ENCODE results near the gene PPP1R27. TPM values are rescaled to one million over a fixed set of nuclear protein-coding genes. Genes with fewer than 3 reads are reported as not detected.

PPP1R27 gene
- polyA plus RNA-seq, 3 donors: 0.17 to 0.26 TPM; not detected in 1

DNA sequence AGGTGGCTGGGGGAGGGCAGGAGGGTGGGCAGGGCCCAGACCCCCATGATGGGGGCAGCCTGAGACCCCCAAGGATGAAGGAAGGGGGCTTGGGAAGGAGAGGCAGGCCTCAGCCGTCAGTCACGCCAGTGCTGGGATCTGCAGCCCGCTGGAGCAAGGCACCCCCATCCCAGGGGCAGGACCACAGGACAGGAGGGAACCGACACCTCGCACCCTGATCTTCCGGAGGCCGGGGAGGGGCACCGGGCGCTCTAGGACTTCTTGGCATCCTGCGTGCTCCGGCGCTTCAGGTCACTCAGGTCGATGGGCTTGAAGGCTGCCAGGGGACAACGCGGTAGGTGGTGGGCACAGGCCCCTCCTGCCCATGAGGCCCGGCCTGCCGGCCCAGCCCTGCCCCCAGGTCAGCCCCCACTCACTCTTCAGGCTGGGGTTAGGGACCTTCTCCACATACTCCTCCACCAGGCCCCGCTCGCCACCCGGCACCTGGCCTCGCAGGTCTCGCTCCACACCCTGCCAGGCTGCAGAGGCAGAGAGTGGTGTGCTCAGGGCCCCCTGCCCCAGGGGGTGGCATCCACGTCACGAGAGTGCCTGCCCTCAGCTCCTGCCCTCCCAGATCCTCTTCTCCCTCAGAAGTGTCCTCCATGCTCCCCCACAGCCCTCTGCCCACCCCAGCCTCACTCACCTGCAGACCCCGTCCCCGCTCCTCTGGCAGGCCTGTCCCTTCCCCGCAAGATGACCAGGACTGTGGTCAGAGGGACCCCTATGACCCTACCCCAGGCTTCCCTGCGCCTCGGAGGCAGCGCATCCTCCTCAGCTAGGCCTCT, 11.6 kb downstream of the PPP1R27 start:
- DNase-seq (ENCODE audit: low read depth in 3 of 3, low spot score in 2 of 3): no peak

DNA sequence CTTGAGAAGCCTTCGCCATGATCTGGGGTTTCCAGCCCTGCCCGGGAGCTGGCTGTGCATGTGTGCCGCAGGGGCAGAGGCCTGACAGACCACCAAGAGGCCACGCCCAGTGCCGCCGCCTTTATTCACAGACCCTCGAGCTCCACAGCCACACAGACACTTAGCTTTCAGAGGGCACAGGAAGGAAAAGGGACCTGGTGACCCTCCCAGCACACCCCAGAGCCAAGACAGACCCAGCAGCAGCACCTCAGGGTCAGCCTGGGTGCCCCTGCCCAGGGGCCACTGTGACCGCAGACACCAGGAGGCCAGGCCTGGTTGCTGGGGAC, 12.6 kb downstream of the PPP1R27 start:
- no peak for DNase-seq (ENCODE audit: low read depth in 3 of 3, low spot score in 2 of 3)

DNA sequence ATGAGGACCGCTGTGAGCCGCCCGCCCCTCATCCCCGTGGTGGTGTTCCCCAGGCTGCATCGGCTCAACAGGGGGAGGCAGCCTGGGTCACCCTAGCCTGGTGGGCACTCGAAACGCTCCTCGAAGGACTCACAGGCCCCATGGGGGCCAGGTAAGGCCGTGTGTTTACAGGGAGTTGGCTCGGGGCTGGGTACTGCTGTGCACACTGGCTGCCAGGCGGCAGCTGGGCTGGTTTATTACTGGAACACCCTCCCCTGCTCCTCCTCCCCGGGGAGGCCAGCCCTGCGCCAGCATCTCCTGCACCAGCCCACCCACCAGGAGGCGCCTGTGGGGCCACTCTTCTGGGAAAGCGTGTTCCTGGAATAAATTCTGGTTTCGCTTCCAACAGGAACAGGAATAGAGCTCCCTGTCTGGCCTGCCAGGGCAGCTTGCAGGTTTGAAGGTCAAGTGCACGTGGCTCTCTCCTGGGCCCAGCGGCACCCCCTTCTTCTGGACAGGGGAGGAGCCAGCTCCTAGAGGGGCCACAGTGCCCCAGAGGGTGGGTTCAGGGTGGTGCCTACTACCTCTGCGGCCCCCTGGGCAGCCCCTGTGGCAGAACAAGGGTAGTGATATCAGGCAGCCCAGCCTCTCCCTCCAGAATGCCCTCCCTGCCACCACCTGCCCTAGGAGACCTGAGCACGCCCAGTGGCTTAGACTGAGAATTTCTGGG, 13.1 kb downstream of the PPP1R27 start:
- no peak for DNase-seq (ENCODE audit: low read depth in 3 of 3, low spot score in 2 of 3)

DNA sequence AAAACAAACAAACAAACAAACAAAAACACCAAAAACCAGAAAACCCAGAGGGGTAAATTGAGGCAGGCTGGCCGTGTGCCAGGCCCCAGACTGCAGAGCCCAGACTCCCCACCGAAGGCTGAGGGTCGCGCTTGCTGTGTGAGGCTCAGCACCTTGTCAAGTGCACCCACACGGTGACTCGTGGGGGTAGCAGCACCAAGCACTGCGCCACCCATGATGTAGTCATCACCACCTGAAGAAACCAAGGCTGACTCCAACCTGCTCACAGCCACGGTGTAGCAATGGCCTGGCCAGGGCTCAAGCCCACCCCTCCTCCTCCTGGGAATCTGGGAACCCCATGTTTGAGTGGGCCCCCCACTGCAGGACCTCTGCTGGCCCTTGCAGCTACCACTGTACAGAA, 13.7 kb downstream of the PPP1R27 start:
- DNase-seq (ENCODE audit: low read depth in 3 of 3, low spot score in 2 of 3): no peak

DNA sequence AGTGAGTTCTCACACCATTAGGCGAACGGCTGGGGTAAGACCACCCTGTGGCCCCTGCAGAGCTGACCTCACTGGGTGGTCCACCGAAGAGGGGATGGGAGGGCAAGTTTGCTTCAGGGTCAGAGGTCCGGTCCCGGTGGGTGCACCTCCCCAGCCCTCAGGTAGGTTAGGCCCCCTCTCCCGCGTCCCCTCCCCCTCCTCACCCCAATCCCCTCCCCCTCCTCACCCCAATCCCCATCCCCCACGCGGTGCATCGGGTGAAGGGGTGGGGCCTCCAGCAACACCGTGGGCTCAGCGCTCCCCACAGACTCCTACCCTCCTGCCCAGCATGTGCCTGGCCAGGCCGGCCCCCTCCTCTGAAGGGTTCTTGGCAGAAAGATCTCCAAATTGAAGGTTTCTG, 15.1 kb downstream of the PPP1R27 start:
- no peak for DNase-seq (ENCODE audit: low read depth in 3 of 3, low spot score in 2 of 3)

DNA sequence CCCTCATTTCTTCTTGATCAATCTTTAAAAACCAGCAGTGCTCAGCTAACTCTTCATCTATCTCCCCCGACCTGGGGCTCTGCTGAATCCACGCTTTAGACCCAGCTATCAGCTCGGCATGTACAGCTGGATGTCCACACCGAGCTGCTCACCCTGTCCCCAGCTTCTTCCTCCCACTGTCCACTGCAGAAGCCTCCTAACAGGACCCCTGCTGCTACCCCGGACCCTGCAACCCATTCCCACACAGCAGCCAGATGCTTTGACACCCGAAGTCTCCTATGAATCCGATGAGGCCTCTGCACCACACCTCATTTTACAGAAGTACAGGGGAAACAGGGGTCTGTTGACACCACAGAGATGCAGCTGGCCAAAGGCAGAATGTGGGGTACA, 17.1 kb downstream of the PPP1R27 start:
- DNase-seq (ENCODE audit: low read depth in 3 of 3, low spot score in 2 of 3): no peak

DNA sequence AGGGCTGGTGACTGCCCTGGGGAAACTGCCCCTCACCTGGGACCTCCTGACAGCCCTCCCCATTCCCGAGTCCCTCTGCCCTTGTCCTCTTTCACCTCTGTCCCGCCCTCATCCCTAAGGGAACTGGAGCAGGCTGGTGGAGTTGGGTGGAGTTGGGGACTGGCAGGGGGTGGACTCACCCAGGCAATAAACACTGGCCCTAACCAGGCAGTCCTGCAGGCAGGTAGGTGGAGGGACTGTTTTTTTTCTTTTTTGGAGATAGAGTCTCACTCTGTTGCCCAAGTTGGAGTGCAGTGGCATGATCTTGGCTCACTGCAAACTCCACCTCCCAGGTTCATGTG, 19.2 kb downstream of the PPP1R27 start:
- DNase-seq (ENCODE audit: low read depth in 3 of 3, low spot score in 2 of 3): no peak

DNA sequence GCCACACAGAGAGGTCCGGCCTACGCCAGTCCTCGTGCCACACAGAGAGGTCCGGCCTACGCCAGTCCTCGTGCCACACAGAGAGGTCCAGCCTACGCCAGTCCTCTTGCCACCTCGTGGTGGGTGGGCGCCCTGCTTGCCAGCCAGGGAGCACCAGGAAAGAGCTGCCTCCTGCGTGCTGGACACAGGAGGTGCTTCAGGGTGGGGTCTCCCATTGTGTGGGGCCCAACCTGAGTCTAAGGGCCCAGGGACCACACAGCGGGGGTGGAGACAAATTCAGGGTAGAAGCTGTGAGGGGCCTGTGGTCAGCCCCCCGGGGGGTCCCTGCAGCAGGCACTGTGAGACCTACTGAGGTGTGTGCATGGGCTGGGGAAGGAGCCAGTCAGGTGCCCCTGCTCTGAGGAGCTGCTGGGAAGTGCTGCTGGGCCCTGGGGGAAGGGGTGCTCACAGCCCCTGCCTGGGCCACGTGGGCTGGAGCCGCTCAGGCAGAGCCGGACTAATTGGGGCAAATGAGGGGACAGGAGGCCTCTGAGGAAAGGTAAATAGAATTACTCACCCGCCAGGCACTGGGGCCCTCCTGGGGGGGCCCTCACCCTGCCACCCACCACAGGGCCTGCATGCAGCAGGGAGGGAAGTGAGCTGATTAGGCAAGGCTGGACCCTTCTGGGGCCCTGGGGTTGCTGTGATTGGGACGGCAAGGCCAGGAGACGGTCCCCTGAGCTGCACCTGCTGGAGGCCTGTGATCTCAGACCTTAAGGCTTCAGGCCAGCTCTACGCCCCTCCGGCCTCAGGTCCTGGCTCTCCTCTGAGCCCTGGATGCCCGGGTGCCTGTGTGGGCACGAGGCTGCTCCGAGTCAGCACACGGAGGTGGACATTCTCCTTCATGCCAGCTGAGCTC, 19.9 kb downstream of the PPP1R27 start:
- DNase-seq (ENCODE audit: low read depth in 3 of 3, low spot score in 2 of 3): no peak

DNA sequence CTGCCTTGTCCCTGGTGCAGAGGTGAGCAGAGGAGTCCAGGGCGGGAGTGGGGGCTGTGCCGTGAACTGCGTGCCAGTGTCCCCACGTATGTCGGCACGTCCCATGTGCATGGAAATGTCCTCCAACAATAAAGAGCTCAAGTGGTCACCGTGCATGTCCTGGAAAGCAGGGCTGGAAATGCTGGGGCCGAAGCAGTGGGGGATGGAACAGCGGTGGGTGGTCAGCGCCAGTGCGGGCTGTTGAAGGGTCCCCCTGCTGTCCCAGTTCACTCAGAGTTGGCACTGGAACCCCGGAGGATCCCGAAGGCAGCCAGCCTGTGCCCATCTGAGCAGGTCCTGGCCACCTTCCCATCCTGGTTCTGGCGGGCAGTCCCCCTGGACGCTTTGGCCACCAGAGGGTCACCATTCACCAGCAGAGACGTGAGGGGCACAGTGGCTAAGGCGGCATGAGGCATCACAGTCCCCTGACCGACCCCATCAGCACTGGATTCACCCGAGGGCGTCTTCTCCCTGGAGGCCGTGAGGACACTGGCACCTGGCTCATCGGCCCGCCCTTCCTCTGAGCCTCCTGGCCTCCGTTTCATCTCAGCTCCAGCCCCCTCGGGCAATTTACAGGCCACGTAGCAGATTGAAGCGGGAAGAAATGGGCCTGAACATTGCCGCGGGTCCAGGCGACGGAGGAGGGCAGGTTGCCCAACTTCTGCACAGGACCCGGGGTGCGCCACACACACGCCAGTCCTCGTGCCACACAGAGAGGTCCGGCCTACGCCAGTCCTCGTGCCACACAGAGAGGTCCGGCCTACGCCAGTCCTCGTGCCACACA, 20.8 kb downstream of the PPP1R27 start:
- no peak for DNase-seq (ENCODE audit: low read depth in 3 of 3, low spot score in 2 of 3)

DNA sequence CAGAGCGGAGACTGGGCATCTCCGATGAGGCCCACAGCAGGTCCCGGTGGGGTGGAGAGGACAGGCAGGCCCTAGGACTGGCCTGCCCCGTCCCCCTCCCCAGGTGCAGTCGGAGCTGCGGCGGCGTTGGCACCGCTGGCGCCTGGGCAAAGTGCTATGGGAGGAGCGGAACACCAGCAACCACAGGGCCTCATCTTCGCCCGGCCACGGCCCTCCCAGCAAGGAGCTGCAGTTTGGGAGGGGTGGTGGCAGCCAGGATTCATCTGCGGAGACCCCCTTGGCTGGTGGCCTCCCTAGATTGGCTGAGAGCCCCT, 21.5 kb downstream of the PPP1R27 start:
- no peak for DNase-seq (ENCODE audit: low read depth in 3 of 3, low spot score in 2 of 3)

DNA sequence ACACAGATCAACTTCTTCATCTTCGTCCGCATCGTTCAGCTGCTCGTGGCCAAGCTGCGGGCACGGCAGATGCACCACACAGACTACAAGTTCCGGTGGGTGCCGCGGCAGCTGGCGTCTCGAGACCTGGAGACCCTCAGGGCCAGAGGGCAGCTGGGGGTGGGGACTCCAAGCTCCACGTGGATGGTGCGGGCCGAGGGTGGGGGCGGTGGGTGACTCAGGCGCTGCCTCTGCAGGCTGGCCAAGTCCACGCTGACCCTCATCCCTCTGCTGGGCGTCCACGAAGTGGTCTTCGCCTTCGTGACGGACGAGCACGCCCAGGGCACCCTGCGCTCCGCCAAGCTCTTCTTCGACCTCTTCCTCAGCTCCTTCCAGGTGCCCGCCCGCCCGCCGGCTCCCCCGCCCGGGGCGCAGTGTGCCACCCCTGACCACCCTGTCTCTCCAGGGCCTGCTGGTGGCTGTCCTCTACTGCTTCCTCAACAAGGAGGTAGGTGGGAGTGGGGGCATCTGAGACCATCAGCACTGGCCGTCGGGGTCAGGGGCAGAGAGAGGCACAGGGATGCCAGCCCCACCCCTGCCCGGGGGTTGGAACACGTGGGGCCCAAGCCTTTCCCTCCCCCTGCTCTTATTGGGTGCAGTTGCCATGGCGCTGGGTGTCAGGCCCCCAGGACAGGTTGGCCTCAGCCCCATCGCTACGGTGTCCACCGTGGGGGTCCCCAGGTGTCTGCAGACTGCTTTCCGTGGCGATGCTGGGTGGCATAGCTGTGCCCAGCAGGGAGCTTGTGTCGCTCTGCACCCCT, 22.1 kb downstream of the PPP1R27 start:
- no peak for DNase-seq (ENCODE audit: low read depth in 3 of 3, low spot score in 2 of 3)

DNA sequence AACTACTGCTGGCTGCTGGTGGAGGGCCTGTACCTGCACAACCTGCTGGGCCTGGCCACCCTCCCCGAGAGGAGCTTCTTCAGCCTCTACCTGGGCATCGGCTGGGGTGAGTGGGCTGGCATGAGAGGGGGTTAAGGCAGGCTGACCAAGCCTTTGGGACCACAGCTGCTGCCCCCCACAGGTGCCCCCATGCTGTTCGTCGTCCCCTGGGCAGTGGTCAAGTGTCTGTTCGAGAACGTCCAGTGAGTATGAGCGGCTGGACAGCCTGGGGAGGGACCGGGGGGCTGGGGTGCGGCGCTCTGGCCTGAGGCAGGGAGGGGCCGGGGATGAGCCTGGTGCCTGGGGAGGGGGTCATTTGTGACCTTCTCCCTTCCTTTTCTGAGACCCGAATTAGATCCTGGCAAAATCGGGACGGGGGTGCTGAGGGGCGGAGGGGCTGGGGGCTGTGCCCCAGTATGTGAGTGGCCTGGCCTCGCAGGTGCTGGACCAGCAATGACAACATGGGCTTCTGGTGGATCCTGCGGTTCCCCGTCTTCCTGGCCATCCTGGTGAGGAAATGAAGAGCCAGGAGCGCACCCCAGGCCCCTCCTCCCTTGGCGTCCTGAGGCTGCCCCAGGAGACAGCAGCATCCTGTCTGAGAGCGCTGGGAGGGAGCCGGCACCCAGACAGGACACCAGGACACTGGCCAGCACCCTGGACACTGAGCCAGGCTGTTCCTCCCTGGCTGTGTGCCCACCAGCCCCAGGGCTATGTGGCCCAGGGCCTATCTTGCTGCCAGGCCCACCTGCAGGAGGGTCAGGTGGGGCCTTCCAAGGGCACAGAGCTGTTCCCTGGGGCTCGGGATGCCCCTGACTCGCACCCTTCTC, 22.9 kb downstream of the PPP1R27 start:
- no peak for DNase-seq (ENCODE audit: low read depth in 3 of 3, low spot score in 2 of 3)

DNA sequence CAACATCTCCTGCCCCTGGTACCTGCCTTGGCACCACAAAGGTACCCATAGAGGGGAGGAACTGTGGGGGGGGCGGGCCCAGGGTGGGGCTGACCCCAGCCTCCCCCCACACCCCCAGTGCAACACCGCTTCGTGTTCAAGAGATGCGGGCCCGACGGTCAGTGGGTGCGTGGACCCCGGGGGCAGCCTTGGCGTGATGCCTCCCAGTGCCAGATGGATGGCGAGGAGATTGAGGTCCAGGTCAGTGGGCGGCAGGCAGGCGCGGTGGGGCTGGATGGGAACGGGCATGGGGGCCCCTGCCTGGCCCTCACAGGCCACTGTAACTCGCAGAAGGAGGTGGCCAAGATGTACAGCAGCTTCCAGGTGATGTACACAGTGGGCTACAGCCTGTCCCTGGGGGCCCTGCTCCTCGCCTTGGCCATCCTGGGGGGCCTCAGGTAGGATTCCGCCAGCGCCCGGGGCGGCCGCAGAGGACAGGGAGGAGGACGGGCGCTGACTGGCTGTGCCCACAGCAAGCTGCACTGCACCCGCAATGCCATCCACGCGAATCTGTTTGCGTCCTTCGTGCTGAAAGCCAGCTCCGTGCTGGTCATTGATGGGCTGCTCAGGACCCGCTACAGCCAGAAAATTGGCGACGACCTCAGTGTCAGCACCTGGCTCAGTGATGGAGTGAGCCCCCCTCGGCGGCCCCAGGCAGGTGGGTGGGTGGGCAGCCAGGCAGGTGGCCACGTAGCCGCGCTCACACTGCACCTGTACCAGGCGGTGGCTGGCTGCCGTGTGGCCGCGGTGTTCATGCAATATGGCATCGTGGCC, 23.8 kb downstream of the PPP1R27 start:
- DNase-seq (ENCODE audit: low read depth in 3 of 3, low spot score in 2 of 3): no peak

DNA sequence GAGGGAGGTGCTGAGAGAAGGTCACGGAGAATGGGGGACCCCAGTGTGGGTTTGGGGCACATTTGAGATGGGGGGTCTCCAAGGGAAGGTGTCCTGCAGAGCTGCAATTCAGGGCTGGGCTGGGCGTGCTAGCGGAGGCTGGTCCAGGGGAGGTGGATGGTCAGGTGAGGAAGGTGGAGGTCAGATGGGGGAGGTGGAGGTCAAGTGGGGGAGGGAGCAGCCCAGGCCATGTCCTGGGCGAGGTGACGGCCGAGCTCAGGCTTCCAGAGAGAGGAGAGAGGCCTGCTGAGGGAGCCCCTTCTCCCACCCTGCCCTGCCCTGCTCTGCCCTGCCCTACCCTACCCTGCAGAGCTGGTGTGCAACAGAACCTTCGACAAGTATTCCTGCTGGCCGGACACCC, 24.4 kb downstream of the PPP1R27 start:
- DNase-seq (ENCODE audit: low read depth in 3 of 3, low spot score in 2 of 3): no peak

DNA sequence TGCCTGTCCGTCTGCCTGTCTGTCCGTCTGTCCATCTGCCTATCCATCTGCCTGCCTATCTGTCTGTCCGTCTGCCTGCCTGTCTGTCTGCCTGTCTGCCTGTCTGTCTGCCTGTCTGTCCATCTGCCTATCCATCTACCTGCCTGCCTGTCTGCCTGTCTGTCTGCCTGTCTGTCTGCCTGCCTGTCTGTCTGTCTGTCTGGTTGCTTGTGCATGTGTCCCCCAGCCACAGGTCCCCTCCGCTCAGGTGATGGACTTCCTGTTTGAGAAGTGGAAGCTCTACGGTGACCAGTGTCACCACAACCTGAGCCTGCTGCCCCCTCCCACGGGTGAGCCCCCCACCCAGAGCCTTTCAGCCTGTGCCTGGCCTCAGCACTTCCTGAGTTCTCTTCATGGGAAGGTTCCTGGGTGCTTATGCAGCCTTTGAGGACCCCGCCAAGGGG, 25.3 kb downstream of the PPP1R27 start:
- DNase-seq (ENCODE audit: low read depth in 3 of 3, low spot score in 2 of 3): no peak

DNA sequence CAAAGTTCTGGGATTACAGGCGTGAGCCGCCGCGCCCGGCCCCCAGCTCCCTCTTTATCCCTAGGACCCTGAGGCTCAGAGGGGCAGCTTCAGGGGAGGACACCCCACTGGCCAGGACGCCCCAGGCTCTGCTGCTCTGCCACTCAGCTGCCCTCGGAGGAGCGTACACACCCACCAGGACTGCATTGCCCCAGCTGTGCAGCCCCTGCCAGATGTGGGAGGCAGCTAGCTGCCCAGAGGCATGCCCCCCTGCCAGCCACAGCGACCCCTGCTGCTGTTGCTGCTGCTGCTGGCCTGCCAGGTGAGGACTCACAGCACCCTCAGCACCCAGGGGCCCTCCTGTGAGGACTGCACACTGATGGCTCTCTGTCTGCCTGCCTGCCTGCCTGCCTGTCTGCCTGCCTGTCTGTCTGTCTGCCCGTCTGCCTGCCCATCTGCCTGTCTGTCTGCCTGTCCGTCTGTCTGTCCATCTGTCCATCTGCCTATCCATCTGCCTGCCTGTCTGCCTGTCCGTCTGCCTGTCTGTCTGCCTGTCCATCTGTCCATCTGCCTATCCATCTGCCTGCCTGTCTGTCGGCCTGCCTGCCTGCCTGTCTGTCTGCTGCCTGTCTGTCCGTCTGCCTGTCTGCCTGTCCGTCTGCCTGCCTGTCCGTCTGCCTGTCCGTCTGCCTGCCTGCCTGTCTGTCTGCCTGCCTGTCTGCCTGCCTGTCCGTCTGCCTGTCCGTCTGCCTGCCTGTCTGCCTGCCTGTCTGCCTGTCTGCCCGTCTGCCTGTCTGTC, 25.9 kb downstream of the PPP1R27 start:
- DNase-seq (ENCODE audit: low read depth in 3 of 3, low spot score in 2 of 3): no peak

DNA sequence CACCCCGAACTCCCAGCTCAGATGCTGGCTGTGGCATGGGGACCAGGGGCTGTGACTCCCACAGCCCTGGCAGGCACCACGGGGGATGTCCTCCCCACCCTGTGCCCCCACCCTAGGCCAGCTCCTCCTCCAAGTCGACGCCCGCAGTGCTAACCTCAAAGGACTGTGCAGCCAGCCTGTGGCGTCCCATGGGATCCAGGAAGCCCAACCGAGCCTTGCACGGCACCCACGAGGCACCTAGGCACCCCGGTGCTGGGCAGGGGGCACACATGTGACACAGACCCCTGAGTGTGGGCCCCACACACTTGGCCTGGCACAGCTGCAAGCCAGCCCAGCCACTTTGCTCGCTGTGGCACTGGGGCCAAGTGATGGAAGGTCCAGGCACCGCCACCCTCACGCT, 27.0 kb downstream of the PPP1R27 start:
- DNase-seq (ENCODE audit: low read depth in 3 of 3, low spot score in 2 of 3): no peak
